Measurements from ENCODE around the gene SOST. TPM values are rescaled to one million over a fixed set of nuclear protein-coding genes. Genes with fewer than 3 reads are reported as not detected.

SOST gene
- total and polyA plus RNA-seq, 2 donors (not counting 1 experiment from before 2014, with no cell fraction given) = not detected

DNA sequence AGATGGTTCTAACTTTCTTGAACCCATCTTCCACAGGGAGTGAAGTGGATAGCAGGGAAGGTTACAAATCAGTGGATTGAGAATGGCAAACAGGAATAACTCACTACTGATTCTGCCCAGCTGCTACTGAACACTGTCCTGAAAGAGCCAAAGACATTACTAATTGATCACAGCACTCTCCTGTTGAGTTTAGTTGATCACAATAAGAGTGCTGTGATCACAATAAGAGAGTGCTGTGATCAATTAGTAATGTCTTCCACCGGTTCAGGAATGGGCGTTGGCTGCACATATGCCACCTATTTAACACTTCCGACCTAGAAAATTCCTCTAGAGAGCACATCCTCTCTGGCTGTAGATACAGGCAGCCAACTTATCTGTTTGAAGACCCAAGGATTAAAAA lies 33.0 kb upstream of the SOST start:
- Histone ChIP-seq H3K4me3 (ENCODE audit: control extremely low read depth in 1 of 5, extremely low read depth in 1 of 5, insufficient read depth in 1 of 5, low read depth in 2 of 5, low read length in 4 of 5) (no peak overlapping the region), H2AFZ (ENCODE audit: insufficient read depth, low read depth, low read length, poor library complexity, severe bottlenecking) (no peak overlapping the region), H3K4me2 (replicated peaks; ENCODE audit: low read depth, low read length, poor library complexity, severe bottlenecking) (no peak overlapping the region), H3K27me3 (replicated peaks in 1 of 4; ENCODE audit: control extremely low read depth in 1 of 4, control insufficient read depth in 3 of 4, insufficient read depth in 4 of 4, low read length in 3 of 4) (peaks cover 0 to 6% (median 0%) of the 10 kb centered on the region in 4 experiments), H3K27ac (ENCODE audit: low read length in 2 of 2) (no peak overlapping the region), H3K9me3 (ENCODE audit: control extremely low read depth in 1 of 3, control insufficient read depth in 2 of 3, insufficient read depth in 1 of 3, low read length in 2 of 3) (no peaks in the 10 kb centered on the region), H3K9ac (ENCODE audit: low read length) (no peak overlapping the region), H4K20me1 (ENCODE audit: control insufficient read depth, insufficient read depth, low read length, poor library complexity, severe bottlenecking) (no peaks in the 10 kb centered on the region), H3K36me3 (replicated peaks in 1 of 2; ENCODE audit: control extremely low read depth in 1 of 2, control insufficient read depth in 1 of 2, extremely low read depth in 1 of 2, insufficient read depth in 2 of 2, low read length in 1 of 2) (no peaks in the 10 kb centered on the region), H3K79me2 (ENCODE audit: control insufficient read depth, insufficient read depth, low read length) (no peaks in the 10 kb centered on the region), H3K4me1 (ENCODE audit: control insufficient read depth in 2 of 2, insufficient read depth in 2 of 2, low read length in 2 of 2) (no peaks in the 10 kb centered on the region)
- peaks cover 2% of the 10 kb centered on the region for H3K9me3 Mint-ChIP-seq (ENCODE audit: insufficient read depth)
- no peak overlapping the region for H3K27ac Mint-ChIP-seq
- ATAC-seq (ENCODE audit: low read depth) = no peak
- TF ChIP-seq, protein P1, sequence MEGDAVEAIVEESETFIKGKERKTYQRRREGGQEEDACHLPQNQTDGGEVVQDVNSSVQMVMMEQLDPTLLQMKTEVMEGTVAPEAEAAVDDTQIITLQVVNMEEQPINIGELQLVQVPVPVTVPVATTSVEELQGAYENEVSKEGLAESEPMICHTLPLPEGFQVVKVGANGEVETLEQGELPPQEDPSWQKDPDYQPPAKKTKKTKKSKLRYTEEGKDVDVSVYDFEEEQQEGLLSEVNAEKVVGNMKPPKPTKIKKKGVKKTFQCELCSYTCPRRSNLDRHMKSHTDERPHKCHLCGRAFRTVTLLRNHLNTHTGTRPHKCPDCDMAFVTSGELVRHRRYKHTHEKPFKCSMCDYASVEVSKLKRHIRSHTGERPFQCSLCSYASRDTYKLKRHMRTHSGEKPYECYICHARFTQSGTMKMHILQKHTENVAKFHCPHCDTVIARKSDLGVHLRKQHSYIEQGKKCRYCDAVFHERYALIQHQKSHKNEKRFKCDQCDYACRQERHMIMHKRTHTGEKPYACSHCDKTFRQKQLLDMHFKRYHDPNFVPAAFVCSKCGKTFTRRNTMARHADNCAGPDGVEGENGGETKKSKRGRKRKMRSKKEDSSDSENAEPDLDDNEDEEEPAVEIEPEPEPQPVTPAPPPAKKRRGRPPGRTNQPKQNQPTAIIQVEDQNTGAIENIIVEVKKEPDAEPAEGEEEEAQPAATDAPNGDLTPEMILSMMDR (IDR thresholded peaks at IDR 0.05) = no peak
- TF ChIP-seq EZH2 (IDR thresholded peaks at IDR 0.05; ENCODE audit: borderline replicate concordance, insufficient read depth, low read depth, low read length, poor library complexity, severe bottlenecking) = no peak
- H3K27me3 Mint-ChIP-seq = peaks cover 33% of the 10 kb centered on the region
- no CpG with 5 or more reads among the region's 3 CpGs for WGBS (ENCODE audit: insufficient coverage)
- ChIA-PET CTCF (no interaction called here), POLR2A (no interaction called here)
- DNase-seq = no peak
- H3K4me3 Mint-ChIP-seq = no peak overlapping the region
- H3K4me1 Mint-ChIP-seq = peaks cover 6% of the 10 kb centered on the region
- intact Hi-C loops (cut with micrococcal nuclease) = no loop called here

DNA sequence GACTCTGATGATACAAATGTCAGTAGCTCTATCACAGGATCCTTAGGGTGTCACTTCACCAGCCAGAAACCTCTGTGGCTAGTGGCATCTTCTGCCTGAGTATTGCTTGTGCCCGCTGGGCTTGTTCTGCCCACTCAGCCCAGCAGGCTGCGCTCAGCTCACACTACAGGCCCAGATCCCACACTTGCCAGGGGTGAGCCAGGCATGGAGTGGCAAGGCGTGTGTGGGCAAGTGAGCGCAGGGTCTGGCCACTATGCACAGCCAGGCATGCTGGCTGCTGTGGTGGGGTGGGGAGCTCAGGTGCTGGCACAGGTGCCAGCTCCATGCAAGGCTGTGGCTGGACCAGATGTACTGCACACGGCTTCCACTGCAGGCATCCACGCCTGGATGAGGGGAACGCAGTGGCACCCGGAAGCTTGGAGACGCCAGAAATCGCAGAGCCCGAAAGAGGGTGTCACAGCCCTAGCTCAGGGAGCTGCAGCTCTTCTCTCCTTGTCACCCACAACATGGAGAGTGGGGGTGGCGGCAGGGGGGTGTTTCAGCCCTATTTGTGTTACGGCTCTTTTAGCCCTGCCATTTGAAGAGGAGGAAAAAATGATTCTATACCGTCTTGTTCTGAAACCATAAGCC lies 31.8 kb upstream of the SOST start:
- CTCF ChIA-PET = interaction anchor here (0.6 kb wide), 2 partner anchors 14 to 266 kb away, joined by 3 read pairs; no protein-coding TSS in a partner anchor
- Histone ChIP-seq H3K9ac (ENCODE audit: low read length) (no peak overlapping the region), H3K79me2 (ENCODE audit: control insufficient read depth, insufficient read depth, low read length) (no peaks in the 10 kb centered on the region), H2AFZ (ENCODE audit: insufficient read depth, low read depth, low read length, poor library complexity, severe bottlenecking) (no peak overlapping the region), H3K4me3 (ENCODE audit: control extremely low read depth in 1 of 5, extremely low read depth in 1 of 5, insufficient read depth in 1 of 5, low read depth in 2 of 5, low read length in 4 of 5) (no peak overlapping the region), H3K36me3 (replicated peaks in 1 of 2; ENCODE audit: control extremely low read depth in 1 of 2, control insufficient read depth in 1 of 2, extremely low read depth in 1 of 2, insufficient read depth in 2 of 2, low read length in 1 of 2) (no peaks in the 10 kb centered on the region), H3K27me3 (replicated peaks in 1 of 4; ENCODE audit: control extremely low read depth in 1 of 4, control insufficient read depth in 3 of 4, insufficient read depth in 4 of 4, low read length in 3 of 4) (peaks cover 0 to 6% (median 0%) of the 10 kb centered on the region in 4 experiments), H3K4me1 (ENCODE audit: control insufficient read depth in 2 of 2, insufficient read depth in 2 of 2, low read length in 2 of 2) (no peaks in the 10 kb centered on the region), H4K20me1 (ENCODE audit: control insufficient read depth, insufficient read depth, low read length, poor library complexity, severe bottlenecking) (no peaks in the 10 kb centered on the region), H3K27ac (ENCODE audit: low read length in 2 of 2) (no peak overlapping the region), H3K9me3 (ENCODE audit: control extremely low read depth in 1 of 3, control insufficient read depth in 2 of 3, insufficient read depth in 1 of 3, low read length in 2 of 3) (no peaks in the 10 kb centered on the region), H3K4me2 (replicated peaks; ENCODE audit: low read depth, low read length, poor library complexity, severe bottlenecking) (no peak overlapping the region)
- POLR2A ChIA-PET = no interaction called here
- peaks cover 6% of the 10 kb centered on the region for H3K4me1 Mint-ChIP-seq
- DNase-seq (no peak), ATAC-seq (ENCODE audit: low read depth) (no peak)
- H3K4me3 Mint-ChIP-seq = no peak overlapping the region
- H3K27ac Mint-ChIP-seq = no peak overlapping the region
- TF ChIP-seq, protein P1 (IDR thresholded peaks at IDR 0.05) = no peak
- no peak for TF ChIP-seq EZH2 (IDR thresholded peaks at IDR 0.05; ENCODE audit: borderline replicate concordance, insufficient read depth, low read depth, low read length, poor library complexity, severe bottlenecking)
- H3K27me3 Mint-ChIP-seq = peaks cover 30% of the 10 kb centered on the region
- intact Hi-C loops (cut with micrococcal nuclease) = no loop called here
- H3K9me3 Mint-ChIP-seq (ENCODE audit: insufficient read depth) = peaks cover 2% of the 10 kb centered on the region
- 88% methylated on average over 11 of the region's 14 CpGs for WGBS (ENCODE audit: insufficient coverage)

Measured in B cell (primary cell).